Mesendoderm (in vitro differentiated cells): Measurements from ENCODE around the gene NRXN3.

Experiments used
- DNase-seq: peaks from one replicate; pipeline ENCODE4 v3.0.0; 2013
- H2AK5ac ChIP-seq: 2 replicates; pipeline ENCODE4 v1.6.1; 2013; ENCODE audit warnings: low read length, inconsistent platforms
- H2BK120ac ChIP-seq: 2 replicates; pipeline ENCODE4 v1.6.1; 2013; ENCODE audit warnings: low read depth, mild to moderate bottlenecking, low read length, moderate library complexity, mixed read lengths
- H2BK15ac ChIP-seq: replicated peaks from 2 replicates; pipeline ENCODE4 v1.6.1; 2013; ENCODE audit warnings: low read depth, mild to moderate bottlenecking, moderate library complexity
- H2BK5ac ChIP-seq: 2 replicates; pipeline ENCODE4 v1.6.1; 2013; ENCODE audit warnings: low read length, inconsistent platforms
- H3K18ac ChIP-seq: 2 replicates; pipeline ENCODE4 v1.6.1; 2013; ENCODE audit warnings: mild to moderate bottlenecking, low read length, mixed read lengths
- H3K23ac ChIP-seq: one replicate; pipeline ENCODE4 v1.6.1; 2013; ENCODE audit warnings: low read length
- H3K27ac ChIP-seq: 2 replicates; pipeline ENCODE4 v1.5.1; 2013; ENCODE audit warnings: low read depth, mild to moderate bottlenecking, inconsistent platforms, low read length, moderate library complexity
- H3K27me3 ChIP-seq: 2 replicates; pipeline ENCODE4 v1.6.1; 2013; ENCODE audit warnings: low read length, control low read depth, mild to moderate bottlenecking, inconsistent platforms; ENCODE audit not compliant: insufficient read depth, poor library complexity
- H3K36me3 ChIP-seq: 2 replicates; pipeline ENCODE4 v1.6.1; 2013; ENCODE audit warnings: low read length, inconsistent platforms; ENCODE audit not compliant: control insufficient read depth, insufficient read depth
- H3K4ac ChIP-seq: one replicate; pipeline ENCODE4 v1.6.1; 2013; ENCODE audit warnings: low read depth, mild to moderate bottlenecking, low read length, moderate library complexity
- H3K4me1 ChIP-seq: 2 replicates; pipeline ENCODE4 v1.6.1; 2013; ENCODE audit warnings: low read depth, low read length, inconsistent platforms; ENCODE audit not compliant: control insufficient read depth
- H3K4me2 ChIP-seq: 2 replicates; pipeline ENCODE4 v1.6.1; 2013; ENCODE audit warnings: low read length
- H3K4me3 ChIP-seq: 2 replicates; pipeline ENCODE4 v1.5.1; 2013; ENCODE audit warnings: mild to moderate bottlenecking, low read length
- H3K56ac ChIP-seq: one replicate; pipeline ENCODE4 v1.6.1; 2013; ENCODE audit warnings: low read length
- H3K79me1 ChIP-seq: 2 replicates; pipeline ENCODE4 v1.6.1; 2013; ENCODE audit warnings: low read length, inconsistent platforms
- H3K79me2 ChIP-seq: 2 replicates; pipeline ENCODE4 v1.6.1; 2013; ENCODE audit warnings: mild to moderate bottlenecking, low read length; ENCODE audit not compliant: control insufficient read depth, insufficient read depth
- H3K9ac ChIP-seq: 2 replicates; pipeline ENCODE4 v1.6.1; 2013; ENCODE audit warnings: low read length, inconsistent platforms
- H4K5ac ChIP-seq: one replicate; pipeline ENCODE4 v1.6.1; 2013; ENCODE audit warnings: low read length
- H4K8ac ChIP-seq: one replicate; pipeline ENCODE4 v1.6.1; 2013; ENCODE audit warnings: low read depth, mild to moderate bottlenecking, control low read depth, low read length, moderate library complexity
- WGBS: extraction: QIAGEN DNeasy Blood & Tissue Kit; methylation state at CpG from one replicate; pipeline ENCODE4 v1.1.7; 2013; ENCODE audit warnings: low lambda C conversion rate, missing lambda C conversion rate; ENCODE audit not compliant: insufficient coverage; ENCODE audit errors: extremely low coverage; 5-methylcytosine and 5-hydroxymethylcytosine counted together

The NRXN3 gene

DNA sequence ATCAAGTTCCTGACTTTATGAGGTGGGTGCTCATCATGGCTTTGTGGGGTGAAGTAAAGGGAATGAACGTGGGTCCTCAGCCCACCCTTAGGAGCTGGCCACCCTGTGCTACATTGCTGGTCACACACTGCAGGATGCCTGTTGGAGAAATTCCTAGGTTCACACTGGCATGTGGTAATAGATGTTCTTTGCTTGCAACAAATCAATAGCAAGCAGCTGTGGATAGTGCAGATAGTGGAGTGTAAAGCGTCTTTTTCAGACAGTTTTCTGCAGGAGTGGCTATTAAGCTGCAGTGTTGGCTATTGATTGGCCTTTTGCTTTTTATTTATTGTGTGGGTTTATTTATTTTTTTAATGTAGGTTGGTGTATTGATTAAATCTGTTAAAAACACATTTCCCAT is 822.7 kb downstream of the NRXN3 start:
- no peak overlapping the region for H3K27ac ChIP-seq
- no peak overlapping the region for H2BK5ac ChIP-seq
- no peak for DNase-seq
- no peak overlapping the region for H2BK15ac ChIP-seq
- no peaks in the 10 kb centered on the region for H3K4me1 ChIP-seq
- no peaks in the 10 kb centered on the region for H3K27me3 ChIP-seq
- H4K5ac ChIP-seq = no peak overlapping the region
- H3K36me3 ChIP-seq = no peaks in the 10 kb centered on the region
- H3K23ac ChIP-seq = no peak overlapping the region
- H3K4ac ChIP-seq = no peak overlapping the region
- H3K9ac ChIP-seq = no peak overlapping the region
- no peak overlapping the region for H3K56ac ChIP-seq
- no CpG with 5 or more reads among the region's 2 CpGs for WGBS
- no peaks in the 10 kb centered on the region for H3K79me2 ChIP-seq
- H3K4me3 ChIP-seq = no peak overlapping the region
- no peaks in the 10 kb centered on the region for H3K79me1 ChIP-seq
- no peak overlapping the region for H4K8ac ChIP-seq
- no peak overlapping the region for H3K4me2 ChIP-seq
- no peak overlapping the region for H3K18ac ChIP-seq
- H2AK5ac ChIP-seq = no peak overlapping the region
- H2BK120ac ChIP-seq = no peak overlapping the region

DNA sequence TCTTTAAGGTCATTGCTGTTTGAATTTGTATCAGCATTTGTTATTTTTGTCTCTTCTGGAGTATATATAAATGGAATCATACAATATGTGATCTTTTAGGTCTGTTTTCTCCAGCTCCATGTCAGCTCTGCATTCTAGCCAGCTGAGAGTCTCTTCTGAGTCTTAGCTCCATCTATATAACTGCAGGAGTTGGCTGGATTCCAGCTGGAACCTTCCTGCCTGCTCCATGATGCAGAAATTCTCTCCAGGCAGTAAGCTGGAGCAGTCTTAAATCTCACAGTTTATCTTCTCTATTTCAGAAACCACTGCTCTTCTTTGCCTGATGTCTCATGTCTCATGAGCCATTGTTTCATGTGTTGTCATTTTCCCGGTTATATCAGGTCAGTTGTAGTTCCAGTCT is 827.6 kb downstream of the NRXN3 start:
- Histone ChIP-seq H3K79me2 (no peaks in the 10 kb centered on the region), H3K9ac (no peak overlapping the region), H2BK15ac (no peak overlapping the region), H3K18ac (no peak overlapping the region), H4K8ac (no peak overlapping the region), H3K27me3 (no peaks in the 10 kb centered on the region), H3K23ac (no peak overlapping the region), H3K36me3 (no peaks in the 10 kb centered on the region), H3K27ac (no peak overlapping the region), H3K4me2 (no peak overlapping the region), H2BK120ac (no peak overlapping the region), H3K56ac (no peak overlapping the region), H4K5ac (no peak overlapping the region), H2AK5ac (no peak overlapping the region), H3K4me3 (no peak overlapping the region), H3K4me1 (no peaks in the 10 kb centered on the region), H3K4ac (no peak overlapping the region), H2BK5ac (no peak overlapping the region), H3K79me1 (no peaks in the 10 kb centered on the region)
- no CpG with 5 or more reads among the region's 1 CpG for WGBS
- no peak for DNase-seq

DNA sequence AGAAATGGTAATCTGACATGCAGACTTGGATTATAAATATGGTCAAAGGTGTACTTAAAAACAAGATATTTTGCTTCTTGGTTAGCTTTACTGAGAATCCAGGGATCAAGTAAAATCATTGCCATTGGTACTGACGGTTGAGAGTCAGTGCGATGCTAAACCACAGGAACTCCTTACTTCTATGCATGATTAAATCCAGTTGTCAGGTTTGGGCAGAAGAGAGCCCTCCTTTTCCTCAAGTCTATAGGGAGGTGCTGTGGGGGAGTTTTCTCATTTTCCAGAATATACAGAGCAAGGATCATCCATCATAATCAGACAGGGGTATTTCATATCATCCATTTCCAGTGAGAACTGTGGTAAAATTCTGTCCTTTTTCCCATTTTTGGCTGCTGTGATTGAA is 839.1 kb downstream of the NRXN3 start:
- H4K5ac ChIP-seq = no peak overlapping the region
- no peak overlapping the region for H2BK5ac ChIP-seq
- H3K27me3 ChIP-seq = no peaks in the 10 kb centered on the region
- H3K4ac ChIP-seq = no peak overlapping the region
- H3K27ac ChIP-seq = no peak overlapping the region
- no peak overlapping the region for H3K4me2 ChIP-seq
- no peak overlapping the region for H4K8ac ChIP-seq
- H3K23ac ChIP-seq = no peak overlapping the region
- no peak overlapping the region for H2AK5ac ChIP-seq
- H3K56ac ChIP-seq = no peak overlapping the region
- no peaks in the 10 kb centered on the region for H3K4me1 ChIP-seq
- no peak overlapping the region for H3K9ac ChIP-seq
- no peak overlapping the region for H2BK120ac ChIP-seq
- no peak overlapping the region for H3K4me3 ChIP-seq
- H3K18ac ChIP-seq = no peak overlapping the region
- no peaks in the 10 kb centered on the region for H3K79me2 ChIP-seq
- WGBS = no CpG with 5 or more reads among the region's 2 CpGs
- H3K79me1 ChIP-seq = no peaks in the 10 kb centered on the region
- DNase-seq = no peak
- no peaks in the 10 kb centered on the region for H3K36me3 ChIP-seq
- H2BK15ac ChIP-seq = no peak overlapping the region

DNA sequence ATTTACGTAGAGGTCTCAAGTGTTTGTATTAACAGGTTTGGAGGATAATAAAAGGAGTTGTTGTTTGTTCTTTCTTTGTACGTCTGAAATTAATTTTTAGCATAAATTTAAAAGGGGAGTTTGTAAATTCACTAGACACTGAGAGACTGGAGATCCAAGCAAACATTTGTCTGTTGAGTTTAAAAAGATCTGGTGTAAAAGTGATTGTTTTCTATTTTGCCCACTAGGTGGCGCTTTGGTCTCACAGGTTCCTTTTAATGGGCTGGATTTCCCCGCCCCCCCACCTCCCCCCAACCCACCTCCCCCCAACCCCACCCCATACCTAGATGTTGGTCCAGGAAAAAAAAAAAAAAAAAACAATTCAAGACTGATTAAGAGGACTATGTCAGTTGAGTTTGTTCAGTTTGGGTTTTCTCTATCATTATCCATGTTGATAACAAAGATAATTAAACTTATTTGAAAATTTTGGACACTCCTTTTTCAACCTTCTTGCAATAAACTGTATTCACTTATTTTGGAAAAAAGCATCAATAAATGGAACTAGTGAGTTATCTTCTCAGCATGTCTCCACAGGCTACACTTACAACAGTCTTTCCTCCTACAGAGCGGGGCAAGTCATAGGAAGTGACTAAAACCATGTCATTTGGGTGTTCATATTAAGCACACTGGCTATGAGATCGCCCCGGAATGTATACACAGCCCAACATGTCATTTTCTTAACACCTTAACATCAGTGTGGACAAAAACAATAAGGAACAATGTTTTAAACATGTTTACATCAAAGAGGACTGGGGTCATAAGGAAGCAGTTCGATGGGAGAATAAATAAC is 841.1 kb downstream of the NRXN3 start:
- no peak overlapping the region for H3K56ac ChIP-seq
- H3K27ac ChIP-seq = no peak overlapping the region
- H3K4me1 ChIP-seq = no peaks in the 10 kb centered on the region
- H3K27me3 ChIP-seq = no peaks in the 10 kb centered on the region
- H2BK120ac ChIP-seq = no peak overlapping the region
- H3K36me3 ChIP-seq = no peaks in the 10 kb centered on the region
- no peak overlapping the region for H2AK5ac ChIP-seq
- no peaks in the 10 kb centered on the region for H3K79me2 ChIP-seq
- no peak overlapping the region for H4K8ac ChIP-seq
- peak; percentile 40 for DNase-seq
- no CpG with 5 or more reads among the region's 8 CpGs for WGBS
- H2BK5ac ChIP-seq = no peak overlapping the region
- H3K9ac ChIP-seq = no peak overlapping the region
- H4K5ac ChIP-seq = no peak overlapping the region
- no peak overlapping the region for H3K4me3 ChIP-seq
- no peak overlapping the region for H3K4me2 ChIP-seq
- H3K18ac ChIP-seq = no peak overlapping the region
- no peak overlapping the region for H3K23ac ChIP-seq
- no peak overlapping the region for H2BK15ac ChIP-seq
- H3K79me1 ChIP-seq = no peaks in the 10 kb centered on the region
- no peak overlapping the region for H3K4ac ChIP-seq

GRCh38 chr14:79011920-79012204 is 841.7 kb downstream of the NRXN3 start:
- Histone ChIP-seq H3K23ac (no peak overlapping the region), H3K18ac (no peak overlapping the region), H2AK5ac (no peak overlapping the region), H2BK15ac (no peak overlapping the region), H2BK120ac (no peak overlapping the region), H3K79me1 (no peaks in the 10 kb centered on the region), H3K79me2 (no peaks in the 10 kb centered on the region), H2BK5ac (no peak overlapping the region), H3K4ac (no peak overlapping the region), H3K4me3 (no peak overlapping the region), H3K4me2 (no peak overlapping the region), H3K27me3 (no peaks in the 10 kb centered on the region), H3K27ac (no peak overlapping the region), H3K56ac (no peak overlapping the region), H4K8ac (no peak overlapping the region), H4K5ac (no peak overlapping the region), H3K4me1 (no peaks in the 10 kb centered on the region), H3K9ac (no peak overlapping the region), H3K36me3 (no peaks in the 10 kb centered on the region)
- no peak for DNase-seq

DNA sequence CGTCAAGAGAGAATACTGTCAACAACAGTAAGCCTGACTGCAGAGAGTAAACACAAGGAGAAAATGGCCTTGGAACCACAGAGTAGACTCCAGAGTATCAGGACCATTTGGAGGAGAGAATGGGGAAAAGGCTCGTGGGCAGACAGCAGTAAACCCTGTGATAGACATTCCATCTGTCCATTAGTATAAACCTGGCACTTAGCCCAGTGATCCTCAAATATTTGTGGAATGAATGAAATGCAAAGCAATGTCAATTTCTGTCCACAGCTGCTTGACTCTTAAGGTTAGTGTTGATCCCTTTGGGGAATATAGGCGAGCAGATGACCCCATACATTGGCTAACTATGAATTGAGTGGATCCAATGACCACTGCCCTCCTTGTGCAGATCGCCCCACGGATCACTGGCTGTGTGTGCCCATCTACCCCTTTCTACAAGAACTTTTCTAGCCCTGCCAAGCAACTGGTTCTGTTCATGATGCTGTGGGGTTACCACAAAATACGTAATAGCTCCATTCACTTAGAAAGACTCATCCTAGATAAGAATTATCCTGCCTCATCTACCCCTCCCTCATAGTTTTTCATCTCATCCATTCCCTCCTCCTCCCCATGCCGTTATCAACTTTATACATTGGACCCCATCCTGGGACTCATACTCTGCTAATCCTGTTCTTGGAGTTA is 846.8 kb downstream of the NRXN3 start:
- no peak overlapping the region for H4K5ac ChIP-seq
- no peak overlapping the region for H2BK120ac ChIP-seq
- H3K79me2 ChIP-seq = no peaks in the 10 kb centered on the region
- H3K4me1 ChIP-seq = no peaks in the 10 kb centered on the region
- H2AK5ac ChIP-seq = no peak overlapping the region
- no peak overlapping the region for H2BK5ac ChIP-seq
- no peaks in the 10 kb centered on the region for H3K27me3 ChIP-seq
- H3K27ac ChIP-seq = no peak overlapping the region
- no peak overlapping the region for H3K23ac ChIP-seq
- no peak overlapping the region for H3K18ac ChIP-seq
- no peaks in the 10 kb centered on the region for H3K36me3 ChIP-seq
- H3K4me3 ChIP-seq = no peak overlapping the region
- no peak overlapping the region for H3K4me2 ChIP-seq
- DNase-seq = no peak
- H3K4ac ChIP-seq = no peak overlapping the region
- no peak overlapping the region for H3K9ac ChIP-seq
- no peak overlapping the region for H4K8ac ChIP-seq
- H2BK15ac ChIP-seq = no peak overlapping the region
- H3K79me1 ChIP-seq = no peaks in the 10 kb centered on the region
- WGBS = no CpG with 5 or more reads among the region's 7 CpGs
- no peak overlapping the region for H3K56ac ChIP-seq
